Measurements from ENCODE around the gene FHAD1. TPM values are rescaled to one million over a fixed set of nuclear protein-coding genes. Genes with fewer than 3 reads are reported as not detected.

FHAD1 gene
- total and polyA plus RNA-seq, 2 donors (not counting 3 experiments of a cell fraction or from before 2014, with no cell fraction given): 0.04 to 0.69 TPM

DNA sequence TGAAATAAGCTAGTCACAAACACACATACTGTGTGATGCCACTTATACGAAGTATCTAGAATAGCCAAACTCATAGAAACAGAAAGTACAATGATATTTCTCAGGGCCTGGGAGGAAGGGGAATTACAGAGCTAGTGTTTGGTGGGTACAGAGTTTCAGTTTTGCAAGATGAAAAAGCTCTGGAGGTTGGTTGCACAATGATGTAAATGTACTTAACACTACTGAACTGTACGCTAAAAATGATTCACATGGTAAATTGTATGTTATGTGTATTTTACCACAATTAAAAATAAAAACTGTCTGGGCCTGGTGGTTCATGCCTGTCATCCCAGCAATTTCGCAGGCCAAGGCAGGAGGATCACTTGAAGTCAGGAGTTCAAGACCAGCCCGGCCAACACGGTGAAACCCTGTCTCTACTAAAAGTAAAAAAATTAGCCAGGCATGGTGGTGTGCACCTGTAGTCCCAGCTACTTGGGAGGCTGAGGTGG is 15.3 kb upstream of the FHAD1 start:
- Histone ChIP-seq H3K27me3 (ENCODE audit: control insufficient read depth in 2 of 2, insufficient read depth in 2 of 2, low read length in 2 of 2) (no peaks in the 10 kb centered on the region), H2AFZ (ENCODE audit: low read depth, low read length) (no peak overlapping the region), H3K9me3 (replicated peaks; ENCODE audit: control insufficient read depth, insufficient read depth, low read length) (no peaks in the 10 kb centered on the region), H3K79me2 (ENCODE audit: control insufficient read depth, insufficient read depth, low read length) (no peaks in the 10 kb centered on the region), H3K27ac (ENCODE audit: insufficient read depth, low read depth, low read length) (no peak overlapping the region), H3K9ac (replicated peaks; ENCODE audit: extremely low read depth, insufficient read depth, low read length) (no peak overlapping the region), H3K36me3 (ENCODE audit: control insufficient read depth in 2 of 2, extremely low read depth in 1 of 2, insufficient read depth in 2 of 2, low read length in 2 of 2) (no peaks in the 10 kb centered on the region), H3K4me1 (ENCODE audit: control insufficient read depth, extremely low read depth, insufficient read depth, low read length) (no peaks in the 10 kb centered on the region), H4K20me1 (replicated peaks; ENCODE audit: control insufficient read depth, extremely low read depth, insufficient read depth, low read length) (no peaks in the 10 kb centered on the region), H3K4me2 (ENCODE audit: insufficient read depth, low read length) (no peak overlapping the region), H3K9me1 (replicated peaks; ENCODE audit: control insufficient read depth, extremely low read depth, insufficient read depth, low read length) (no peaks in the 10 kb centered on the region), H3K4me3 (replicated peaks in 1 of 3; ENCODE audit: insufficient read depth in 1 of 3, low read depth in 1 of 3, low read length in 3 of 3) (no peak overlapping the region)
- FAIRE-seq (no peak), DNase-seq (ENCODE audit: low read depth, low spot score) (no peak)
- TF ChIP-seq EZH2 (IDR thresholded peaks at IDR 0.05; ENCODE audit: borderline replicate concordance, low read depth, low read length, severe bottlenecking) (no peak), GATA2 (IDR thresholded peaks at IDR 0.05; ENCODE audit: insufficient read depth, insufficient read length, low read depth, low read length) (no peak), FOS (IDR thresholded peaks at IDR 0.05; ENCODE audit: borderline replicate concordance, insufficient read depth, low read length) (no peak), POLR2A (IDR thresholded peaks at IDR 0.05; ENCODE audit: low read depth, low read length) (no peak), MYC (IDR thresholded peaks at IDR 0.05; ENCODE audit: low read depth, low read length) (no peak), POLR2AphosphoS5 (IDR thresholded peaks at IDR 0.05; ENCODE audit: insufficient read depth, low read depth, low read length) (no peak), JUN (IDR thresholded peaks at IDR 0.05; ENCODE audit: borderline replicate concordance, insufficient read depth, insufficient read length, low read depth) (no peak)
- TF ChIP-seq, protein P1, sequence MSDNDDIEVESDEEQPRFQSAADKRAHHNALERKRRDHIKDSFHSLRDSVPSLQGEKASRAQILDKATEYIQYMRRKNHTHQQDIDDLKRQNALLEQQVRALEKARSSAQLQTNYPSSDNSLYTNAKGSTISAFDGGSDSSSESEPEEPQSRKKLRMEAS (IDR thresholded peaks at IDR 0.05; ENCODE audit: insufficient read depth, insufficient read length): no peak
- TF ChIP-seq, protein P2, sequence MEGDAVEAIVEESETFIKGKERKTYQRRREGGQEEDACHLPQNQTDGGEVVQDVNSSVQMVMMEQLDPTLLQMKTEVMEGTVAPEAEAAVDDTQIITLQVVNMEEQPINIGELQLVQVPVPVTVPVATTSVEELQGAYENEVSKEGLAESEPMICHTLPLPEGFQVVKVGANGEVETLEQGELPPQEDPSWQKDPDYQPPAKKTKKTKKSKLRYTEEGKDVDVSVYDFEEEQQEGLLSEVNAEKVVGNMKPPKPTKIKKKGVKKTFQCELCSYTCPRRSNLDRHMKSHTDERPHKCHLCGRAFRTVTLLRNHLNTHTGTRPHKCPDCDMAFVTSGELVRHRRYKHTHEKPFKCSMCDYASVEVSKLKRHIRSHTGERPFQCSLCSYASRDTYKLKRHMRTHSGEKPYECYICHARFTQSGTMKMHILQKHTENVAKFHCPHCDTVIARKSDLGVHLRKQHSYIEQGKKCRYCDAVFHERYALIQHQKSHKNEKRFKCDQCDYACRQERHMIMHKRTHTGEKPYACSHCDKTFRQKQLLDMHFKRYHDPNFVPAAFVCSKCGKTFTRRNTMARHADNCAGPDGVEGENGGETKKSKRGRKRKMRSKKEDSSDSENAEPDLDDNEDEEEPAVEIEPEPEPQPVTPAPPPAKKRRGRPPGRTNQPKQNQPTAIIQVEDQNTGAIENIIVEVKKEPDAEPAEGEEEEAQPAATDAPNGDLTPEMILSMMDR (IDR thresholded peaks at IDR 0.05; ENCODE audit: extremely low read depth in 1 of 2, insufficient read depth in 1 of 2, low read depth in 1 of 2, low read length in 2 of 2): no peak
- ChIA-PET CTCF (interaction anchor here (1.6 kb wide), 1 partner anchor 103 kb away, joined by 3 read pairs; no protein-coding TSS in a partner anchor), POLR2A (no interaction called here)
- intact Hi-C loops (cut with micrococcal nuclease): no loop called here
- BruUV-seq (replicated peaks): no TSS peak
- dilution Hi-C loops (cut with MboI; ENCODE audit: extremely low pct_ligation_motif_present, low sequenced_read_pairs): no loop called here

Measured in endothelial cell of umbilical vein (primary cell).